Gastroesophageal sphincter (tissue), 4 donors: Measurements from ENCODE around the gene SMARCD2. TPM values are rescaled to one million over a fixed set of nuclear protein-coding genes. Genes with fewer than 3 reads are reported as not detected.

Experiments
- ATAC-seq: fragments of 150-250 bp; one replicate; pipeline ENCODE4 v1.9.1; 2016; ENCODE audit warnings: mild to moderate bottlenecking, moderate library complexity
- H3K27ac ChIP-seq, 4 donors: fragments of 200-600 bp; sonication (generic) in 3 of 4; 1 replicate in 3 of 4; 2 replicates in 1 of 4; pipeline ENCODE4 v1.5.1; 2016 to 2019
- H3K27me3 ChIP-seq: fragments of 200-600 bp; sonication (generic); one replicate; pipeline ENCODE4 v1.5.1; 2019
- H3K36me3 ChIP-seq, 2 donors: fragments of 200-600 bp; sonication (generic); one replicate each; pipeline ENCODE4 v1.5.1; 2019; ENCODE audit warnings: control low read depth in 1 of 2
- H3K4me1 ChIP-seq, 3 donors: fragments of 200-600 bp; sonication (generic); 1 replicate in 2 of 3; 2 replicates in 1 of 3; pipeline ENCODE4 v1.5.1; 2016 to 2019; ENCODE audit warnings: control low read depth in 2 of 3
- H3K4me3 ChIP-seq, 2 donors: fragments of 200-600 bp; sonication (generic); one replicate each; pipeline ENCODE4 v1.5.1; 2019; ENCODE audit warnings: mild to moderate bottlenecking in 1 of 2, moderate library complexity in 1 of 2
- H3K9me3 ChIP-seq, 3 donors: fragments of 200-600 bp; sonication (generic); one replicate each; pipeline ENCODE4 v1.5.1; 2017 to 2019; ENCODE audit warnings: control low read depth in 2 of 3
- EP300 ChIP-seq: sonication (generic); formaldehyde crosslinking; IDR thresholded peaks from one replicate; pipeline ENCODE4 v1.6.1; 2017; ENCODE audit warnings: antibody characterized with exemption, mild to moderate bottlenecking
- POLR2A ChIP-seq, 2 donors: fragments of 450-650 bp; IDR thresholded peaks; one replicate each; pipeline ENCODE4 v1.6.1; 2017; ENCODE audit warnings: antibody characterized with exemption in 2 of 2, mild to moderate bottlenecking in 2 of 2, moderate library complexity in 1 of 2
- POLR2AphosphoS5 ChIP-seq: sonication (generic); formaldehyde crosslinking; IDR thresholded peaks from one replicate; pipeline ENCODE4 v1.6.1; 2017; ENCODE audit warnings: antibody characterized with exemption
- WGBS, 2 donors: methylation state at CpG; one replicate each; pipeline ENCODE4 v1.1.5; 2018; ENCODE audit warnings: low coverage in 1 of 2; 5-methylcytosine and 5-hydroxymethylcytosine counted together
- total RNA-seq, 4 donors: library from RNA; depleted of rRNA; stranded (reverse); fragments of >200 nt; gene quantifications; one replicate each; pipeline ENCODE4 v1.1.0, GENCODE V29; 2016
- TF ChIP-seq, protein P1 (sequence below), 4 experiments: fragments of 200-600 bp in 2 of 4; fragments of 450-650 bp in 2 of 4; sonication (generic) in 1 of 4; IDR thresholded peaks; one replicate each; pipeline ENCODE4 v1.5.1; 2017 to 2019; ENCODE audit warnings: antibody characterized with exemption in 4 of 4, mild to moderate bottlenecking in 2 of 4, moderate library complexity in 2 of 4

SMARCD2 gene
- total RNA-seq, 4 donors from 2014 or later = 103 to 160 (median 141) TPM

GRCh38 chr17:63827801-63828221 lies 14.7 kb downstream of the SMARCD2 start:
- ATAC-seq = no peak
- Histone ChIP-seq H3K9me3 (no peaks in the 10 kb centered on the region), H3K4me3 (peak overlapping the region; percentile 43 to 90), H3K27ac (peak overlapping the region; percentile 29 to 89 (median 86)), H3K4me1 (peaks cover 0 to 58% (median 24%) of the 10 kb centered on the region in 3 donors), H3K36me3 (peaks cover 0 to 69% of the 10 kb centered on the region in 2 donors), H3K27me3 (no peaks in the 10 kb centered on the region)
- 0 to 2% methylated on average over 3 to 13 of the region's 19 CpGs for WGBS, 2 donors
- TF ChIP-seq EP300 (no peak), POLR2AphosphoS5 (no peak), POLR2A (IDR thresholded peaks at IDR 0.05) (no peak)
- TF ChIP-seq, protein P1, sequence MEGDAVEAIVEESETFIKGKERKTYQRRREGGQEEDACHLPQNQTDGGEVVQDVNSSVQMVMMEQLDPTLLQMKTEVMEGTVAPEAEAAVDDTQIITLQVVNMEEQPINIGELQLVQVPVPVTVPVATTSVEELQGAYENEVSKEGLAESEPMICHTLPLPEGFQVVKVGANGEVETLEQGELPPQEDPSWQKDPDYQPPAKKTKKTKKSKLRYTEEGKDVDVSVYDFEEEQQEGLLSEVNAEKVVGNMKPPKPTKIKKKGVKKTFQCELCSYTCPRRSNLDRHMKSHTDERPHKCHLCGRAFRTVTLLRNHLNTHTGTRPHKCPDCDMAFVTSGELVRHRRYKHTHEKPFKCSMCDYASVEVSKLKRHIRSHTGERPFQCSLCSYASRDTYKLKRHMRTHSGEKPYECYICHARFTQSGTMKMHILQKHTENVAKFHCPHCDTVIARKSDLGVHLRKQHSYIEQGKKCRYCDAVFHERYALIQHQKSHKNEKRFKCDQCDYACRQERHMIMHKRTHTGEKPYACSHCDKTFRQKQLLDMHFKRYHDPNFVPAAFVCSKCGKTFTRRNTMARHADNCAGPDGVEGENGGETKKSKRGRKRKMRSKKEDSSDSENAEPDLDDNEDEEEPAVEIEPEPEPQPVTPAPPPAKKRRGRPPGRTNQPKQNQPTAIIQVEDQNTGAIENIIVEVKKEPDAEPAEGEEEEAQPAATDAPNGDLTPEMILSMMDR (IDR thresholded peaks at IDR 0.05) = no peak

- peak; percentile 95 for ATAC-seq
- Histone ChIP-seq H3K4me1 (peaks cover 0 to 58% (median 24%) of the 10 kb centered on the region in 3 donors), H3K27me3 (no peaks in the 10 kb centered on the region), H3K9me3 (no peaks in the 10 kb centered on the region), H3K36me3 (peaks cover 0 to 69% of the 10 kb centered on the region in 2 donors), H3K27ac (peak within 1 kb of the TSS; percentile 29 to 89 (median 86)), H3K4me3 (peak within 1 kb of the TSS; percentile 43 to 90)
- TF ChIP-seq, protein P1 (IDR thresholded peaks at IDR 0.05) = peak in 3 of 4 experiments; percentile 52 to 71 (median 64)
- TF ChIP-seq POLR2A (IDR thresholded peaks at IDR 0.05) = peak; percentile 65 to 73
- TF ChIP-seq POLR2AphosphoS5 = peak; percentile 96
- no peak for TF ChIP-seq EP300
- 0% methylated on average over 3 to 18 of the region's 58 CpGs for WGBS, 2 donors
Measured at GRCh38 chr17:63827002-63827800, 15.3 kb downstream of the SMARCD2 start, which contains the start of the genes FTSJ3 and PSMC5. TSS of gene FTSJ3 (minus strand) at chr17:63827663. CDS start at chr17:63826902, 761 bp downstream. TSS of gene PSMC5 (plus strand) at chr17:63827431. CDS start at chr17:63827491, 60 bp downstream.

DNA sequence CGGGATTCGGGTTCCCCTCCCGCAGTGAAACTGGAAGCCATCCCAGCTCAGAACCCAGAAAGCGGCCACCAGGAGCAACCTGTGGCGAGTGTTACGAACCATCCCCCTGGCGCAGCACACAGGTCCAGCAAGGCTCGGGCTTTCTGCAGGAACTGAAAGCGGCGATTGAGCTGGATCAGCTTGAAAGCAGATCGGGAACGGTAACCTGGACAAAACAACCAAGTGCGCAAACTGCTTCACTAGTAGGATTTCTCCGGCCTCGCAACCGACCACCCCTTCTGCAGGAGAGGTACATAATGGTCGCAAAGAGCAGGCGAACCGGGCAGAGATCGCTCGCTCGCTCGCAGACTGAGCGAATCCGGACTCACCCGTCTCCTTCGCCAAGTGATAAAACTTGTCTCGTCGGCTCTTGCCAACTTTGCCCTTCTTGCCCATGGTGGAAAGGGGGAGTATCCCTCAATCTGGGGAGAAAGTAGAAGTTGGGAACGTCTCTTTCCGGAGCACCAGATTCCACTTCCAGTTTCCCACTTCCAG lies 15.9 kb downstream of the SMARCD2 start:
- Histone ChIP-seq H3K4me3 (peak overlapping the region; percentile 43 to 90), H3K9me3 (no peaks in the 10 kb centered on the region), H3K27me3 (no peaks in the 10 kb centered on the region), H3K27ac (peak overlapping the region; percentile 29 to 89 (median 86)), H3K4me1 (peaks cover 0 to 58% (median 24%) of the 10 kb centered on the region in 3 donors), H3K36me3 (peaks cover 0 to 69% of the 10 kb centered on the region in 2 donors)
- WGBS, 2 donors = 0 to 1% methylated on average over 5 to 20 of the region's 31 CpGs
- ATAC-seq = peak; percentile 4
- TF ChIP-seq EP300 (no peak), POLR2AphosphoS5 (no peak), POLR2A (IDR thresholded peaks at IDR 0.05) (no peak)
- TF ChIP-seq, protein P1 (IDR thresholded peaks at IDR 0.05) = no peak

GRCh38 chr17:63824362-63824761 lies 18.1 kb downstream of the SMARCD2 start:
- Histone ChIP-seq H3K27me3 (no peaks in the 10 kb centered on the region), H3K27ac (peak overlapping the region in 3 of 4 donors; percentile 17 to 89 (median 30)), H3K4me1 (peaks cover 0 to 38% (median 20%) of the 10 kb centered on the region in 3 donors), H3K36me3 (peaks cover 0 to 69% of the 10 kb centered on the region in 2 donors), H3K9me3 (no peaks in the 10 kb centered on the region), H3K4me3 (no peak overlapping the region)
- TF ChIP-seq POLR2A (IDR thresholded peaks at IDR 0.05) (no peak), POLR2AphosphoS5 (no peak), EP300 (no peak)
- TF ChIP-seq, protein P1 (IDR thresholded peaks at IDR 0.05) = no peak
- ATAC-seq = no peak
- WGBS, 2 donors = 94 to 97% methylated on average over 6 to 8 of the region's 9 CpGs
